Keratinocyte (primary cell): Measurements from ENCODE around the gene TMED7. TPM values are rescaled to one million over a fixed set of nuclear protein-coding genes. Genes with fewer than 3 reads are reported as not detected.

Experiments
- DNase-seq: peaks from one replicate; pipeline ENCODE4 v3.0.0-alpha.2; 2011; ENCODE audit warnings: low read depth, missing footprints, low spot score
- FAIRE-seq: peaks from 2 replicates; lab custom pipeline; 2011; peaks lifted over from hg19 to GRCh38; lab: Jason Lieb, UNC
- H2AFZ ChIP-seq: 2 replicates; pipeline ENCODE4 v1.6.0; 2012; ENCODE audit warnings: low read length, control low read depth, inconsistent platforms; ENCODE audit not compliant: control insufficient read depth
- H3K27ac ChIP-seq: 2 replicates; pipeline ENCODE4 v1.5.1; 2011; ENCODE audit warnings: low read length; ENCODE audit not compliant: control insufficient read depth, insufficient read depth
- H3K27me3 ChIP-seq: 3 replicates; pipeline ENCODE4 v1.6.0; 2011; ENCODE audit warnings: low read length; ENCODE audit not compliant: control insufficient read depth, insufficient read depth; ENCODE audit errors: extremely low read depth
- H3K36me3 ChIP-seq, 2 experiments: 2 replicates in 1 of 2; 3 replicates in 1 of 2; pipeline ENCODE4 v1.5.1; 2011; ENCODE audit warnings: low read length in 2 of 2, mild to moderate bottlenecking in 1 of 2; ENCODE audit not compliant: control insufficient read depth in 2 of 2, insufficient read depth in 2 of 2; ENCODE audit errors: extremely low read depth in 1 of 2
- H3K4me1 ChIP-seq: 3 replicates; pipeline ENCODE4 v1.5.1; 2011; ENCODE audit warnings: low read length; ENCODE audit not compliant: control insufficient read depth, insufficient read depth; ENCODE audit errors: extremely low read depth
- H3K4me2 ChIP-seq: 3 replicates; pipeline ENCODE4 v1.6.0; 2011; ENCODE audit warnings: low read depth, low read length; ENCODE audit not compliant: control insufficient read depth, insufficient read depth; ENCODE audit errors: extremely low read depth
- H3K4me3 ChIP-seq, 3 experiments: fragments of 200-600 bp in 1 of 3; sonication (generic) in 1 of 3; 2 replicates in 2 of 3; 3 replicates in 1 of 3; pipeline ENCODE4 v1.5.1; 2011 to 2016; ENCODE audit warnings: low read length in 3 of 3, mild to moderate bottlenecking in 3 of 3, control low read depth in 2 of 3, inconsistent platforms in 1 of 3, low read depth in 1 of 3, mixed read lengths in 1 of 3, mixed run types in 1 of 3, moderate library complexity in 1 of 3; ENCODE audit not compliant: control insufficient read depth in 2 of 3, insufficient read depth in 2 of 3; ENCODE audit errors: extremely low read depth in 1 of 3
- H3K79me2 ChIP-seq: 2 replicates; pipeline ENCODE4 v1.6.0; 2012; ENCODE audit warnings: low read length; ENCODE audit not compliant: control insufficient read depth, insufficient read depth
- H3K9ac ChIP-seq: 3 replicates; pipeline ENCODE4 v1.6.0; 2011; ENCODE audit warnings: low read length; ENCODE audit not compliant: control insufficient read depth, insufficient read depth; ENCODE audit errors: extremely low read depth
- H3K9me1 ChIP-seq: 3 replicates; pipeline ENCODE4 v1.6.0; 2011; ENCODE audit warnings: low read length; ENCODE audit not compliant: control insufficient read depth, insufficient read depth; ENCODE audit errors: extremely low read depth
- H3K9me3 ChIP-seq: 2 replicates; pipeline ENCODE4 v1.5.1; 2012; ENCODE audit warnings: low read depth, low read length; ENCODE audit not compliant: control insufficient read depth
- H4K20me1 ChIP-seq: 3 replicates; pipeline ENCODE4 v1.6.0; 2011; ENCODE audit warnings: low read length; ENCODE audit not compliant: control insufficient read depth, insufficient read depth; ENCODE audit errors: extremely low read depth
- CTCF ChIP-seq, 3 experiments: IDR thresholded peaks in 1 of 3; conservative IDR thresholded peaks in 1 of 3; optimal IDR thresholded peaks in 1 of 3; 2 replicates in 2 of 3; 3 replicates in 1 of 3; pipeline versions ENCODE3 to v1.5.1; 2011; ENCODE audit warnings: low read length in 3 of 3, mild to moderate bottlenecking in 3 of 3, moderate library complexity in 2 of 3, control low read depth in 1 of 3, inconsistent platforms in 1 of 3; ENCODE audit not compliant: insufficient read depth in 2 of 3; ENCODE audit errors: extremely low read depth in 1 of 3
- EZH2 ChIP-seq: IDR thresholded peaks from one replicate; pipeline ENCODE4 v1.6.1; 2012; ENCODE audit warnings: inconsistent platforms, mild to moderate bottlenecking, low read length, moderate library complexity
- dilution Hi-C: fragments of 300-500 bp; cut with MboI; formaldehyde crosslinking; loops from one replicate; pipeline ENCODE4 v1.7.0; 2020; ENCODE audit warnings: low sequenced_read_pairs; ENCODE audit not compliant: extremely low pct_ligation_motif_present
- polyA plus RNA-seq, 5 experiments: library from polyadenylated mRNA; depleted of rRNA in 3 of 5; stranded (reverse) in 3 of 5; stranded (forward) in 1 of 5; unstranded in 1 of 5; fragments of >200 nt; gene quantifications; 1 replicate in 1 of 5; 2 replicates in 3 of 5; 3 replicates in 1 of 5; pipeline versions ENCODE4 v1.2.1 to v1.2.3, GENCODE V29; 2011 to 2012; ENCODE audit warnings: missing spikeins in 2 of 5, low read depth in 1 of 5, low replicate concordance in 1 of 5

Gene TMED7
- polyA plus RNA-seq, 1 donor (not counting 4 experiments of a cell fraction or from before 2014, with no cell fraction given), result 77.9 TPM

GRCh38 chr5:115579747-115580173 is 46.1 kb downstream of the TMED7 start:
- Histone ChIP-seq H3K27me3 (no peaks in the 10 kb centered on the region), H3K9me3 (no peaks in the 10 kb centered on the region), H4K20me1 (no peaks in the 10 kb centered on the region), H3K9ac (no peak overlapping the region), H3K27ac (no peak overlapping the region), H3K4me1 (peaks cover 20% of the 10 kb centered on the region), H3K4me3 (no peak overlapping the region), H3K79me2 (no peaks in the 10 kb centered on the region), H3K9me1 (no peaks in the 10 kb centered on the region), H3K36me3 (no peaks in the 10 kb centered on the region), H2AFZ (no peak overlapping the region), H3K4me2 (no peak overlapping the region)
- TF ChIP-seq CTCF (optimal IDR thresholded peaks at IDR 0.05 in 1 of 3, IDR thresholded peaks at IDR 0.05 in 1 of 3, conservative IDR thresholded peaks at IDR 0.05 in 1 of 3; ENCODE audit: extremely low read depth in 1 of 3, insufficient read depth in 2 of 3, low read length in 3 of 3), result no peak
- dilution Hi-C loops, result no loop called here
- FAIRE-seq, result peak; percentile 43
- DNase-seq, result no peak

- H3K4me2 ChIP-seq, result no peak overlapping the region
- no peaks in the 10 kb centered on the region for H3K36me3 ChIP-seq
- no peaks in the 10 kb centered on the region for H4K20me1 ChIP-seq
- dilution Hi-C loops, result no loop called here
- no peaks in the 10 kb centered on the region for H3K9me1 ChIP-seq
- H3K9ac ChIP-seq, result no peak overlapping the region
- no peaks in the 10 kb centered on the region for H3K27me3 ChIP-seq
- DNase-seq, result no peak
- no peak overlapping the region for H3K27ac ChIP-seq
- H3K9me3 ChIP-seq, result no peaks in the 10 kb centered on the region
- no peak overlapping the region for H3K4me3 ChIP-seq
- H3K4me1 ChIP-seq, result peaks cover 16% of the 10 kb centered on the region
- no peak overlapping the region for H2AFZ ChIP-seq
- TF ChIP-seq CTCF (optimal IDR thresholded peaks at IDR 0.05 in 1 of 3, IDR thresholded peaks at IDR 0.05 in 1 of 3, conservative IDR thresholded peaks at IDR 0.05 in 1 of 3; ENCODE audit: extremely low read depth in 1 of 3, insufficient read depth in 2 of 3, low read length in 3 of 3), result no peak
- TF ChIP-seq EZH2, result no peak
- no peak for FAIRE-seq
- H3K79me2 ChIP-seq, result no peaks in the 10 kb centered on the region
Measured at GRCh38 chr5:115579216-115579615, 46.6 kb downstream of the TMED7 start.
